Midbrain (tissue), 1 donor: Measurements from ENCODE around the gene PHAX.
"Not testable (repeated sequence)": the region's sequence is repeated elsewhere in the genome, so short reads cannot be mapped to it uniquely, and the experiment has no call there.

Experiments used
- DNase-seq: peaks from one replicate; lab custom pipeline; 2025; lab: John Stamatoyannopoulos, UW

PHAX gene

DNA sequence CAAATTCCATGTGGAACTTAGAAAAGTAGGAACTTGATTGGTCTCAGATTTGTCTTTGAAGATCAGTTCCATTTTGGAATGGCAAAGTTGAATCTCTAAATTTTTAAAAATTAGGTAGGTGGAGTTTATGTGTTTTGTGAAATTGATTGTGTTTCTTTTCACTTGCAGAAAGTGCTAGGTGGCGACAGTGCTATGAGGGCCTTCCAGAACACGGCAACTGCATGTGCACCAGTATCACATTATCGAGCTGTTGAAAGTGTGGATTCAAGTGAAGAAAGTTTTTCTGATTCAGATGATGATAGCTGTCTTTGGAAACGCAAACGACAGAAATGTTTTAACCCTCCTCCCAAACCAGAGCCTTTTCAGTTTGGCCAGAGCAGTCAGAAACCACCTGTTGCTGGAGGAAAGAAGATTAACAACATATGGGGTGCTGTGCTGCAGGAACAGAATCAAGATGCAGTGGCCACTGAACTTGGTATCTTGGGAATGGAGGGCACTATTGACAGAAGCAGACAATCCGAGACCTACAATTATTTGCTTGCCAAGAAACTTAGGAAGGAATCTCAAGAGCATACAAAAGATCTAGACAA lies 2.8 kb downstream of the PHAX start:
- no peak for DNase-seq

DNA sequence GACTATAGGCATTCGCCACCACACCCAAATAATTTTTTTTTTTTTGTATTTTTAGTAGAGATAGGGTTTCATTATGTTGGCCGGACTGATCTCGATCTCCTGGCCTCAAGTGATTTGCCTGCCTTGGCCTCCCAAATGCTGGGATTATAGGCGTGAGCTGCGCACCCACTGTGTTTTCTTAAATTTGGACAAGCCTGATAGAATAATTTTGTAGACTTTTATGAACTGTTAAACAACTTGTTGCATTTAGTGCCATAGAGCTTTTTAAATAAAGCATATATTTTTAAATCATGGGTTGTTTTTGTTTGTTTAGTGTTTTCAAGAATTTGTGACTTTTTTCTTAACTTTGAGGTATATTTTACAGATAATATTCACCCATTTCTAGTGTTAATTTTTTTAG lies 4.8 kb downstream of the PHAX start:
- no peak for DNase-seq

DNA sequence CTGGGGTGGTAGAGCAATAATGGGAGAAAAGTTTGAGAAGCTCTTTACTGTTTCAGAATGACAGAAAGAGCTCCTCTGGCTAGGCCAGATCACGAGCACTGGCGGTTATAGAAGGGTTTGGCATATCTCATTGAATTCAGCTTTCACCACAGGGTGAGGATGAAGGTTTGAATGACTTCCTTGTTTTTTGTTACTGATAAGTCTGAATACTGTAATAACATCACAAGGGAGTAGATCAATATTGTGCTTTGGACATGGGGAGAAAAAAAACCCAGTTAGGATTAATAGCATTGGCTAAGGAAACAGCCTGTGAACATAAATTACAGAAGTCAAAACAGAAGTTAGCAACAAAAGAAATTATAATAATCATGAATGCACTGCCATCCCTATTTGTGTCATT lies 9.4 kb downstream of the PHAX start:
- no peak for DNase-seq

DNA sequence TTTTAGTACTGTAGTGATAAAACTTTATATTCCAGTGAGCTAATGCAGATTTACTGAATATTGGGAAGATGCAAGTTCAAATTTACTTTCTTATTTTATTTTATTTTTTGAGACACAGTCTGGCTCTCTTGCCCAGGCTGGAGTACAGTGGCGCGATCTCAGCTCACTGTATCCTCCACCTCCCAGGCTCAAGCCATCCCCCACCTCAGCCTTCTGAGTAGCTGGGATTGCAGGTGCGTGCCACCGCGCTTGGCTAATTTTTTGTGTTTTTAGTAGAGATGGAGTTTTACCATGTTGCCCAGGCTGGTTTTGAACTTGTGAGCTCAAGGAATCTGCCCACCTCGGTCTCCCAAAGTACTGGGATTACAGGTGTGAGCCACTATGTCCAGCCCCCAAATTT lies 9.9 kb downstream of the PHAX start:
- DNase-seq, result no peak

DNA sequence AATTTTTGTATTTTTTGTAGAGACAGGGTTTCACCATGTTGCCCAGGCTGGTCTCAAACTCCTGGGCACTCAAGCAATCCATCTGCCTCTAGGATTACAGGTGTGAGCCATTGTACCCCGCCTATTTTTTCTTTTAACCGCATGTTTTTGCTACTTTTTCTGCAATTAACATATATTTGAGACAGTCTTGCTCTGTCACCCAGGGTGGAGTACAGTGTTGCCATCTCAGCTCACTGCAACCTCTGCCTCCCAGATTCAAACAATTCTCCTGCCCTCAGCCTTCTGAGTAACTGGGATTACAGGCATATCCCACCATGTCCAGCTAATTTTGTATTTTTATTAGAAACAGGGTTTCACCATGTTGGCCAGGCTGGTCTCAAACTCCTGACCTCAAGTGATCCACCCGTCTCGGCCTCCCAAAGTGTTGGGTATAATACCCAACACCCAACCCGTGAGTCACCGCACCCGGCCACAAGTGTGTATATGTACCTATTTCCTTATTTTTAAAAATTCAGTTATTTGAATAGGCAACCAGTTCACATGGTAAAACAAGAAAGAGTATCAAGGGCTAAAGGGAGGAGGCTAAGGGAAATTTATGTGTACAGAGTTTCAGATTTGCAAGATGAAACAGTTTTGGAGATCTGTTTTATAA lies 13.3 kb downstream of the PHAX start:
- DNase-seq, result no peak

DNA sequence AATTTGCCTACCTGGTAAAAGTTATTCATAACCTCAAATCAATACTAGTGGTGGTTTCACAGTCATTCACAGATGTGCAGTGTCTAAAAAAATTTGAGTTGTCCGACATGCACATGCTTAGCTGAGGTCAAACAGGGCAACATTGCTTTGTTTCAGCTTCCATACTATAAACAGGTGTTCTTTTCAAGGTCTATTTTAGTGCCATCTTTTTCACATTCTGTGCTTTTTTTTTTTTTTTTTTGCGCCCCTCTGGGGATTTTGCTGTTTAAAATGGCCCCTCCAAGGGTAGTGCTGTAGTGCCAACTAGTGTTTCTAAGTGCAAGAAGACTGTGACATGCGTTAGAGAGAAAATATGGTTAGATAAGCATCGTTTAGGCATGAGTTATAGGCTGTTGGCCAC lies 14.5 kb downstream of the PHAX start:
- no peak for DNase-seq

DNA sequence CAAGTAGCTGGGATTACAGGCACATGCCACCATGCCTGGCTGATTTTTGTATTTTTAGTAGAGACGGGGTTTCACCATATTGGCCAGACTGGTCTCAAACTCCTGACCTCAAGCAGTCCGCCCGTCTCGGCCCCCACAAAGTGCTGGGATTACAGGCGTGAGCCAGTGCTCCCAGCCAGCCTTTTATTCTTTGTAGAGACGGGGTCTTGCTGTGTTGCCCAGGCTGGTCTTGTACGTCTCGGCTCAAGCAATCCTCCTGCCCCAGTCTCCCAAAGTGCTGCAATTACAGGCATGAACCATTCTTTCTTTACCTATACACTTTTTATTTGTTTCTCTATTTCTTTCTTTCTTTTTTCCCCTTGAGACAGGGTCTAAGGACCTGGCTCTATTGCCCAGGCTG lies 16.9 kb downstream of the PHAX start:
- not testable (repeated sequence) for DNase-seq

DNA sequence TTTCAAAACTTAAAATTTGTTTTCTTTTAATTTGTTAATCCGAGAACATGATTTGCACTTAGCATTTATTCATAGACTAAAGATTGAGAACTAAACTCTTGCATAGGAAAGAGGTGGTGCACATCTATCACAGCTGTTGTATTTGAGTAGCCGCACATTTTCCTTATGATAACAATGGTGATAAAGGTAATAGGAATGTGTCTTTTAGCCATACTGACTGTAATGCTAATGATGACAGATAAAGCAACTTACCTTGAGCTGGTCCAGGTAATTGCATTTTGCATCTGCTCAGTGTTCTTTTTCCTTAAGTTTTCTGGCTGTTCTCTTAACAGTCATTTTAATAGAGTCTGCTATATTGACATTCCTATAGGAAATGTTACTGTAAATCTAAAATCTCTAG lies 19.0 kb downstream of the PHAX start:
- no peak for DNase-seq

DNA sequence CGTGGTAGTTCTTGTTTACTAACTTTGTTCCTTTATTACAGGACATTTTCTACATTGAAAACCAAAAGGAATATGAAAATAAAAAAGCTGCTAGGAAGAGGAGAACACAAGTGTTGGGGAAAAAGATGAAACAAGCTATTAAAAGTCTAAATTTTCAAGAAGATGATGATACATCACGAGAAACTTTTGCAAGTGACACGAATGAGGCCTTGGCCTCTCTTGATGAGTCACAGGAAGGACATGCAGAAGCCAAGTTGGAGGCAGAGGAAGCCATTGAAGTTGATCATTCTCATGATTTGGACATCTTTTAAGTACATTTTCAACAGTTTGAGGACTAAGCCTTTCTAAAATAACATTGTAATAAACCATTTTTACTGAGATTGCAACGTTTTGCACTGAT lies 23.8 kb downstream of the PHAX start:
- DNase-seq, result no peak

DNA sequence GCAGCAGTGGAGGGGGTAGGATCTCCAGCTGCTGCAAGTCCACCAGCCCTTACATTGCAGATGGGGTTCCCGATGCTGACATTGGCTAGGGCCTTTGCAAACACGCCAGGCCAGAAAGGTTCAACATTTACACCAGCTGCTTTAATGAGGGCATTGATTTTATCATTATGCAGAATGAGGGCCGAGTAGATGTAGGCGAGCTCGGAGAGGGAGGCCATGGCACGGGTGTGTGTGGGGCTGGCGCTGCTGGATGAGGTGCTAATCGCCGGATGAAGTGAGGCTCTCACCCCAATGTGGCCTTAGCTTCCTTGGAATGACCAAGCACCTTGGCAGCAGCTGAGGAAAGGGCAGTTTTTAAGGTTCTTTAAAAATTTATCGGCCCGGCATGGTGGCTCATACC lies 27.4 kb downstream of the PHAX start:
- no peak for DNase-seq

DNA sequence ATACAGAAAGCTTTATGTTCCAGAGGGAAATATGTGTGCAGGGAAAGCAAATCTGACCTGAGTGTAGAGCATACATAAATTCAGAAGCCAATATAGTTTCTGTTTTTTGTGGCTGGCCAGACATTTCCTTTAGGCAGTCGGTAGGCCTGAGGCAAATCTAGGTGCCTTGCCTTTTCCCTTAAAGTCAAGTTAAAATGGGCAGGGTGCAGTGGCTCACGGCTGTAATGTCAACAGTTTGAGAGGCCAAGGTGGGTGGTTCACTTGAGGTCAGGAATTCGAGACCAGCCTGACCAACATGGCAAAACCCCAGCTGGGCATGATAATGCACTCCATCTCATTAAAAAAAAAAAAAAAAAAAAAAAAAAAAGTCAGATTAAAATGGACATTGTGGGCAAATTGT lies 31.2 kb downstream of the PHAX start:
- DNase-seq, result no peak

DNA sequence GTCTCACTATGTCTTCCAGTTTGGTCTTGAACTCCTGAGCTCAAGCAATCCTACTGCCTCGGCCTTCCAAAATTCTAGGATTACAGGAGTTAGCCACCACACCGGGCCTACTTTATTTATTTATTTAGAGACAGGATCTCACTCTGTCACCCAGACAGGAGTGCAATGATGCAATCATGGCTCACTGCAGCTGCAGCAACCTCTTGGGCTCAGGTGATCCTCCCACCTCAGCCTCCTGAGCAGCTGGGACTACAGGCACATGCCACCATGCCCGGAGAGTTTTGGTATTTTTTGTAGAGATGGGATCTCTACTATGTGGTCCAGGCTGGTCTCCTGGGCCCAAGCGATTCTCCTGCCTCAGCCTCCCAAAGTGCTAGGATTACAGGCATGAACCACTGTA lies 32.8 kb downstream of the PHAX start:
- DNase-seq, result no peak

DNA sequence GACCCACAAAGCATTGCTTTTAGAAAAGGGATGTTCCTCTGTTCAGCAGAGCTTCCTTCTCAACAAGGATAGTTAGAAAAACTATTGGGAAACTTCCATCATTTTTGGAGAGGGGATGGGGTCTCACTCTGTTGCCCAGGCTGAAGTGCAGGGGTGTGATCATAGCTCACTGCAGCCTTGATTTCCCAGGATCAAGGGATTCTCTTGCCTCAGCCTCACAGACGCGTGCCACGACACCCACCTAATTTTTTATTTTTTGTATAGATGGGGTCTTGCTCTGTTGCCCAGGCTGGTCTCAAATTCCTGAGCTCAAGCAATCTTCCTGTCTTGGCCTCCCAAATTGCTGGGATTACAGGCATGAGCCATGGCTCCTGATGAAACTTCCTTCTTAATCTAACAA lies 34.8 kb downstream of the PHAX start:
- no peak for DNase-seq

DNA sequence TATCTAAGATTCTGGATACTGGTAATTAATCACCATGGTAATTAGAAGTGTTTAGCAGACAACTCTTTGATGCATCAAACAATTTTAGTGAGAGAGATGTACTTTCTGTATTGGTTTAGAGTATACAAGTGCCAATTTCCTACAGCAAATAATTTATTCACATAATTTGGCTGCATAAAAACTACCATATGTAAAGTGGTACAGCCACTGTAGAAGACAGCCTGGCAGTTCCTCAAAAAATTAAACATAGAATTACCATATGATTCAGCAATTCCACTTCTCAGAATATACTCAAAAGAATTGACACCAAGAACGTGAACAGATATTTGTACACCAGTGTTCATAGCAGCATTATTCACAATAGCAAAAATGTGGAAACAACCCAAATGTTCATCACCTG lies 36.2 kb downstream of the PHAX start:
- DNase-seq, result no peak

DNA sequence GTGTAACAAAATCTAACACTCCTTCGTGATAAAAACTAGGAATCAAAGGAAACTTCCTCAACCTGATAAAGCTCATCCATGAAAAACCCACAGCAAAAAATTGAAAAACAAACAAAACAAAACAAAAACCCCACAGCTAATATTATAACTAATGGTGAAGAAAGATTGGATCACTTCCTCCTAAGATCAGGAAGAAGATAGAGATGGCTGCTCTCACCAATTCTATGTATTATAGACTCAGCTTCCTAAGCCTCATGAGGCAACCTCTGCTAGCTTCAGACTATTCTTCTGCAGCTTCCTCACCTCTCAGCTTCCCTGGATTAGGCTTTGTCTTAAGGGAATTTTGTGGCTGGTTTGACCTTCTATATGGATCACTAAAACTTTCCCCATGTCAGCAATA lies 40.1 kb downstream of the PHAX start:
- DNase-seq, result no peak

DNA sequence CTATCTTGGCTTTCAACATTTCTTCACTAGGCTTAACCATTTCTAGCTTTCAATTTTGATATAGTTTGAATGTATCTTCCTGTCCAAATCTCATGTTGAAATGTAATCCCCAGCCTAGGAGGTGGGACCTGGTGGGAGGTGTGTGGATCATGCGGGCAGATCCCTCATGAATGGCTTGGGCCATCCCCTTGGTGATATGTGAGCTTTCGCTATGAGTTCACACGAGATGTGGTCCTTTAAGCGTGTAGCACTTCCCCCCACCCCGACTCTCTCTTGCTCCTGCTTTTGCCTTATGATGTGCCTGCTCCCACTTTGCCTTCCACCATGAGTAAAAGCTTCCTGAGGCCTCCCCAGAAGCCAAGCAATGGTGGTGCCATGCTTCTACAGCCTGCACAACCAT lies 40.6 kb downstream of the PHAX start:
- DNase-seq, result no peak

DNA sequence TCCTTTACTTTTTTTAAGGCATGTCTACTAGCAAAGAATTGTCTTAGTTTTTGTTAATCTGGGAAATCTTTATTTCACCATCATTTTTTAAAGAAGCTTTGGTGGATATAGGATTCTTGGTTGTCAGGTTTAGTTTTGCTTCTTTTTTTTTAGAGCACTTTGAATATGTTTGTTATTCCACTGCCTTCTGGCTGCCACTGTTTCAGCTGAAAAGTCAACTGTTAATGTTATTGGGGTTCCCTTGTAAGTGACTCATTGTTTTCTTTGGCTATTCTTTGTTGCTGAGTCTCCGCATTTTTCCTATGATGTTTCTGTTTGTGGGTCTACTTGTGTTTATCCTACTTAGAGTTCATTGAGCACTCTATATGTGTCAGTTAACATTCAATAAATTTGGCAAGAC lies 44.4 kb downstream of the PHAX start:
- DNase-seq, result no peak

DNA sequence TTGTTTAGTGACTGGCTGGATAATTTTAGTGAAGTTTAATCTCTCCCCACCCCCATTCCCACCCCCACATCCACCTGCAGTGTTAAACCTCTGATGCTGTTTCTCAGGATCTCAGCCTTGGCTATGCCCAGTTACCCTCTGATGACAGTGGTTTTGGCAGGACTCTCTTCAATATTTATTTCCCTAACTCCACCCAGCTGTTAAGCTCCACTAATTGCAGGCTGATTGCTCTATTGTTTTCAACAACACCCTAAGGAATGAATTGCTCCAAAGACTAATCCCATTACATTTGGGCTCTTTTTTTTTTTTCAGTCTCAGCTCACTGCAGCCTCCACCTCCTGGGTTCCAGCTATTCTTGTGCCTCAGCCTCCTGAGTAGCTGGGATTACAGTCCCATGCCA lies 46.3 kb downstream of the PHAX start:
- no peak for DNase-seq

DNA sequence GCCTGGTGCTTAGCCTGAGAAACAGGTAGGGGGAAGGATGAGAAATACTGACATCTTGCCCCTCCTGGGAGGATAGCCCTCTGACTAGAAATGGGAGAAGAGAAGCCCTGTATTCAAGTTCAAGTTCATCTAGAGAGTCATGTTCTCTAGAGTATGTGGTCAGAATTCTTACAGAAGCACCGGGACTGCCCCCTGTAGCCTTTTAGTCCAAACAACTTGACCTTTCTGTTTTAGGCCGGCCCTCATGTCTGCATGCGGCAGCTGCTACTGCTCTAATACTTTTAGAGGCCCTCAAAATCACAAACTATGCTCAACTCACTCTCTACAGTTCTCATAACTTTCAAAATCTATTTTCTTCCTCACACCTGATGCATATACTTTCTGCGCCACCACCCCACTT lies 47.7 kb downstream of the PHAX start:
- no peak for DNase-seq

DNA sequence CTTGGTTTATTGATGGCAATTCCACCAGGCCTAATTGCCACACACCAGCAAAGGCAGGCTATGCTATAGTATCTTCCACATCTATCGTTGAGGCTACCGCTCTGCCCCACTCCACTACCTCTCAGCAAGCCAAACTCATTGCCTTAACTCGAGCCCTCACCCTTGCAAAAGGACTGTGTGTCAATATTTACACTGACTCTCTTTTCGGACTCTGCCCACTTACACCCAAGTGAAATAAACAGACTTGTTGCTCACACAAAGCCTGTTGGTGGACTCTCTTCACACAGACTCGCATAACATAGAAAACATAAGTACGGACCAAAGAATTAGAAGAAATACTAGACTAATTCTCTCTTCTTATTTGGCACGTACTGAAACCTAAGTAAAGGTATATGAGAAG lies 48.3 kb downstream of the PHAX start:
- DNase-seq, result not testable (repeated sequence)

DNA sequence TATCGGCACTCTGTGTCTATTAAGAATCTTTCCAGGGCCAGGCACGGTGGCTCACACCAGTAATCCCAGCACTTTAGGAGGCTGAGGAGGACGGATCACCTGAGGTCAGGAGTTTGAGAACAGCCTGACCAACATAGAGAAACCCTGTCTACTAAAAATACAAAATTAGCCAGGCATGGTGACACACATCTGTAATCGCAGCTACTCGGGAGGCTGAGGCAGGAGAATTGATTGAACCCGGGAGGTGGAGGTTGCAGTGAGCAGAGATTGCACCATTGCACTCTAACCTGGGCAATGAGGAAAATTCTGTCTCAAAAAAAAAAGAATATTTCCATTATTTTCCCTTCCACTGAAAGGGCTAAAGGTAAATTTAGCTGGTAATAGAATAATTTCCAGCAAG lies 49.0 kb downstream of the PHAX start:
- DNase-seq, result not testable (repeated sequence)

DNA sequence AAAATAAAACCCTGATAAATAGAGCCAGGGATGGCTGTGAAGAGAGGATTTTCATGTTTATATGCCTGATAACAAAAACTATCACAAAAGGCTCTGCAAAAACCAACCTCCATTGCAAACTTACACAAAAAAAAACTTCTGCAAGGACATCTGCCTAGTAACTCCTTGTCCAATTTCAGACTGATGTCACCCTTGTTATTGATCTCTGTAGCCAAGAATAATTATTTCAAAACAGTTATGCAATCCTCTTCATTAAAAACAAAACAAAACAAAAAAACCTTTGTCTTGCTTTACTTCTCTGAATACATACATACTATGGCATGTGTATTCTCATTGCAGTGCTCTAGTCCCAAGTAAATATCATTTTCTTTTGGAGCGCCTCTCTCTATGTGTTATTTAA lies 49.7 kb downstream of the PHAX start:
- no peak for DNase-seq

DNA sequence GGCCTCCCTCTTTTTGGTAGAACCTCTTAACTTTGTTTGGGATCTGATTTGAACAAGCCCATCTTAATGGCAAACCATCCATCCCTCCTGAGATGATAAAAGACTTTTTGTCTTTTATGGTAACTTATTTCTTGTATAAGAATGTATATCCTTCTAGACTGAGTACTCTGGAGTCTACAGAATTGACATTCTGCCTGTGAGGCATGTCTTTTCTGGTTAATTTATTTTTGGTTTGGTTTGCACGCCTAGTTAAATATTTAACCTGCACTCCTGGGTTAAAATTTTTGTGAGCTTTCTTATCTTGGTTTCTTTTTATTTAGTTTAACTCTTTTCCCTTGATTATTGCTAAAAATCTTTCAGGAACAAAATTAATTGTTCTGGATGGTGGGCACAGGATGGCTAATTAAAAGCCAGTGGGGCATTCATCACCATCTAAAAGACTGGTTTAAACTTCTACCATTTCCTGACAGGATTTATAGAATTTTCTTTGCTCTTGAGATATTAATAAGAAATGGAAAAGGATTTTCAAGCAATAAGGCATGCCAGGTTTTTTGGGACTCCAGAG lies 50.3 kb downstream of the PHAX start:
- DNase-seq, result no peak

DNA sequence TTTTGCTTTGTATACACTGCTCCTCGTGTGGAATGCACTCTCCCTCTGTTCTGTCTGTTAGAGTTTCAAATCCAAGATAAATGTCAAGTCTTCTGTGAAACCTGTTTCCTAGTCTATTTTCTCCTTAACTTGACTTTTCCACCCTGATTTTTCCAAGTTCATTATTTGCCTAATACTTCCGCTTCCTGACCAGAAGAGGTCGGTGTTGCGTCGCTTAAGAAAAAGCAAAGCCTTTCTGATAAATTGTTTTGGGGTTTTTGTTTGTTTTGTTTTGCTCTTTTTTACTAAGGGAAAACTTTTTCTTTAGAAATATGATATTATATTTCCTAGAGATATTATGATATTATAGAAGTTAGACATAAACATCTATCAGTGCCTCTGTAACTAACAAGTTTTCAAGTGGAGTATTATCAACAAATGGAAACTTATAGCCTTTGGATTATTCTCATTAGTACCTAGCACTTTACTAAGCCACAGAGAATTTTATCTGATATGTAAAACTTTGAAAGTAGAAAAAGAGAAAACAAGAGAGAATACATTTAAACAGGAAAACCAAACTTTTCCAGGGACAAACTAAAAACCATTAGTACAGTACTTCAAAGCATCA lies 55.8 kb downstream of the PHAX start:
- DNase-seq, result peak; percentile 30
